Activated gamma-delta T cell (primary cell): Measurements from ENCODE around the gene TRAPPC2L.

Experiments used
- DNase-seq: peaks from one replicate; lab custom pipeline; 2025; lab: John Stamatoyannopoulos, UW
- total RNA-seq, 2 donors: gene quantifications; one replicate each; lab custom pipeline; 2026; lab: John Stamatoyannopoulos, UW

The TRAPPC2L gene, protein sequence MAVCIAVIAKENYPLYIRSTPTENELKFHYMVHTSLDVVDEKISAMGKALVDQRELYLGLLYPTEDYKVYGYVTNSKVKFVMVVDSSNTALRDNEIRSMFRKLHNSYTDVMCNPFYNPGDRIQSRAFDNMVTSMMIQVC
- 50.6 to 50.9 reads per million in 2 donors for total RNA-seq

DNA sequence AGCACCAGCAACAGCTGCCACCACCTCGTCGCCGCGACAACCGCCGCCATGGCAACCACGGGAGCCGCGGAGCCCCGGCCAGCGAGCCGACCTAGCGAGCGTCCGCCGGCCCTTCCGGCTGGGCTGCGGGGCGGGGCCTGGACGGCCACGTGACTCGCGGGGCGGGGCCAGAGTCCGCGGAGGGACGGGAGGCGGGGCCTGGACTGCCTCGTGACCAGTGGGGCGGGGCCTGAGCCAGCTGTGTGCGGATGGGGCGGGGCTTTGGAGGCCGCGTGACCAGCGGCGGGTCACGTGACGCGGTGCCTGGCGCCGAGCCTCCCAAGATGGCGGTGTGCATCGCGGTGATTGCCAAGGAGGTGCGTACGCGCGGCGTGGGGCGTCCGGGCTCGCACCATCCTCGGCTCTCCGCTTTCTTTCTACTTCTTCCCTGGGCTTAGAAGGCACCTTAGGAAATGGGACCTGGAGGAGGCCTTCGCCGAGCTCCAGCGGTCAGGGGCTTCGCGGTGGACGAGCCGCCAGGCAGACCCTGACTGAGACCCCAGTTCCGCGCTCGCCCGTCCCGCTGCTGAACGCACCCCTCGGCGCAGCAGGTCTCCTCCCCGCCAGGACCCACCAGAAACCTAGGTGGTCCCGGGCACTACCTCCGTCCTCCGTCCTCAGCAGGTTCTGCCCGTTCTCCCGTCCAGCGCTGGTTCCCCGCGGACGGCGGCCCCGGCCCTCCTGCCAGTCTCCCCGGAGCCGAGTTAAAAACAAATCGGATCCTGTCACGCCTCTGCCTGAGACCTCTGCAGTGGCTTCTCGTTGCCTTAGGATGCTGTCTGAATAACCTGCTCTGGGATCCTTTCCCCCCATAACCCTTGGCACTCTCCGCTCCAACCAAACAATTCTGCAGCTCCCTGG lies at the start of gene TRAPPC2L, which contains the start of gene GALNS:
Gene TRAPPC2L, plus strand, starts transcription at position 300 of the 900 bp plus-strand sequence. Its CDS starts 24 bp downstream, at position 324.
Gene GALNS, minus strand, starts transcription at position 120 of the 900 bp plus-strand sequence. Its CDS starts 70 bp downstream, at position 50.
- DNase-seq: peak; percentile 97

DNA sequence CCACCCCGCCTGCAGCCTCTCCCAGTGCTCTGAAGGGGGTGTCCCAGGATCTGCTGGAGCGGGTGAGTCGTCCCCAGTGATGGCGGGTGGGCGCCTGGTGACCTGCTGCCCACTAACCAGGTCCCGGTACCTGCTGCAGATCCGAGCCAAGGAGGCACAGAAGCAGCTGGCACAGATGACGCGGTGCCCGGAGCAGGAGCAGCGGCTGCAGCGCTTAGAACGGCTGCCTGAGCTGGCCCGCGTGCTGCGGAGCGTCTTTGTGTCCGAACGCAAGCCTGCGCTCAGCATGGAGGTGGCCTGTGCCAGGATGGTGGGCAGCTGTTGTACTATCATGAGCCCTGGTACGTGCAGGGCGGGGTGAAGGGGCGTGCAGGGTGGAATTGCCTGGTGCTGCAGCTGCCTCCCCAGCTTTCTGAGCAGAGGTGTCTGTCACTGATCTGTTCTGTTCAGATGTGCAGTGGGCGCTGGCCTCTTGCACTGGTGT lies 49.7 kb upstream of the TRAPPC2L start:
- DNase-seq: no peak

DNA sequence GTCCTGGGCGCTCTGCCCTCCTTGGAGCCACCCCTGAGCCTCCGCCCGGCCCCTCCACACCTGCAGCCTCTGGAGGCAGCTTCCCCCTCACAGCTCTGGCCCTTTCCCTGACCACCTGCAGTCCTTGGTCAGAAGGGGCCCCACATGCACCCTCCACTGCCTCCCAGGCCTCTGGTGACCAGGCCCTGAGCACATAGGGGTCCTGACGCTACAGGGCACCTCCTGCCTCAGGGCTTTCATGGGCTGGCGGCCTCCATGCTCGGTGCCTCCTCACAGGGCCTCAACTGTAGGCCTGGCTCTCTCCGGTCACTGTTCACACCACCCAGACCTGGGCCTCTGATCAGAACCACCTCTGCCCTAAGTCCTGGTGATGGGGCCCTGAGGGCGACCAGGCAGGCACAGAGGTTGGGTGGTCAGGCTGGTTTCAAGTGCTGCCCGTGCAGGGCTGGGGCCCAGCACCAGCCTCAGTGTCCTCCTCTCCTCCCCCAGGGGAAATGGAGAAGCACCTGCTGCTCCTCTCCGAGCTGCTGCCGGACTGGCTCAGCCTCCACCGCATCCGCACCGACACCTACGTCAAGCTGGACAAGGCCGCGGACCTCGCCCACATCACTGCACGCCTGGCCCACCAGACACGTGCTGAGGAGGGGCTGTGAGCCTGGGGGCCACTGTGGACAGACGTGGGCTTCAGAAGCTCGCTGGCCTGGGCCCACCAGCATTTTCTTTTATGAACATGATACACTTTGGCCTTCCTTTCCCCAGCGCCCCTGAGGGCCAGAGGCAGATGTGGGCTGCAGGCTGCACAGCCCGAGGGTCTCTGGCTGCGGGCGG lies 49.1 kb upstream of the TRAPPC2L start:
- DNase-seq: no peak

DNA sequence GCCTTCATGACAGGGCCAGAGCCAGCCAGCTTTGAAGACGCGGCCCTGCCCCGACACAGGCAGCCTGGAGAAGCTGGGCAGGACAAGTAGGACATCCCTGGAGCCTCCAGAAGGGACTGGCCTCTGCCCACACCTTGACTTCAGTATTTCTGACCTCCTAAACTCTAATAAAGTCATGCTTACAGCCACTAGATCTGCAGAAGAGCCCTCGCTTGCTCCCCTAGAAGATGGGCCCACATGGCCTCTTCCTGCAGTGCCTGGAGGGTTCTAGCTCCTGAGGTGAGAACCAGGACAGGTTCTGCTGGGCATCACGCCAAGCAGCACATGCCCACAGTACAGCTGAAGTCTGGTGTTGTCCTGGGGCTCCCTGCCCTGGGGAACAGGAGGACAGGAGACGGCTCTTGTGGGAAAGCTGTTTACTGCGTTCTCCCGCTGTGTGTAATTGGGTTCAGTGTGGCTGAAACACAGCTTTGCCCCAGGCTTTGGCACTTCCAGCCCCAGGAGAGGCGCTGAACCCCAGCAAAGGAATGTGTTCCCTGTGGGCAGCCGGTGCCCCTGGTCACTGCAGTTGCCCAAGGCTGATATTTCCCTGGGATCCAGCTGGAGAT lies 47.8 kb upstream of the TRAPPC2L start:
- no peak for DNase-seq

DNA sequence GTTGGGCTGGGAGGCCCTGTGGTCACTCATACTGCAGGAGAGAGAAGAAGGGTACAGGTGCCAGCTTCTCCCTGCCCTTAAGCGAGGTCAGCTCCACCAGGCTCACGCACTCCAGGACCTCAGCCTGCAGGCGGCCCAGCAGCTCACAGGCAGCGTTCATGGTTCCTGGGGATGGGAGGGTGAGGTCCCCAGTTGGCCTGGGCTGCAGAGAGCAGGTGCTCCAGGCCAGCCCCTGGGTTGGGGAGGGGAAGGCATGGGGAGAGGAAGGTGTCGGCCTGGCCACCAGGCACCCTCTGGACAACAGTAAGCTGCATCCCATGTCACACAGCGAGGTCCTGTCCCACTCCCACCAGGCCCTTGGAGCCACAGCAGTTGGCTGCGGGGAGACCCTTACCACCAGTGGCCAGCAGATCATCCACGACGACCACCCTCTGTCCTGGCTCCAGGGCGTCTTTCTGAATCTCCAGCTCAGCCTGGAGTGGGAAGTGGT lies 47.2 kb upstream of the TRAPPC2L start:
- no peak for DNase-seq

DNA sequence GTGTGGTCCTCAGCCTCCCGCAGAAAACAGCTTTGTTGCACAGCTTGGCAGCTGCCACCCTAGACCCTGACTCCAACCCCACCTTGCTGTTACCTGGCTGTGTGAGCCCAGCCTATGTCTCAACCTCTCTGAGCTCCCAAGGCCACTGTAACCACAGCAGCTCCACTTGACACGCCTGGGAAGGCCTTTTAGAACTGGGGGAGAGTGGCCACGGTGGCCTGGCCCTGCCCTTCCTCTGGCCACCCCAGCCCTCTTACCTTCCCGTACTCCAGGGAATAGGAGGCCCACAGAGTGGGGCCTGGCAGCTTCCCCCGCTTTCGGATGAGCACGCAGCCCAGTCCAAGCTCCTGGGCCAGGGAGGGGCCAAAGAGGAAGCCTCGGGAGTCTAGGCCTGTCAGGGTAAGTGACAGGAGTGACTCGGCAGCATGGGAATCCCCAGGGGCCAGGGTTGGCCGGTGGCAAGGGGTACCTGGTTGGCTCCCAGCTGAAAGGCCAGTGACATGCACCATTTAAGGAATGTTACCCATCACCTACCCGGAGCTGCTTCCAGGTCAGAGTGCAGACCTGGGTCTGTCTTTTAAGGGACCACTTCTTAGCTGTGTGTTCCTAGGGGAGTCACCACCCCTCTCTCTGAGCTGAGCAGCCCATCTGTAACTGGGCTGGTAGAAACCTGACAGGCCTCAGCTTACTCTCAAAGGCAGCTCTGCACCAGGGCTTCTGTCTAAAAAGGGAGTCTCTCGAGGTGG lies 46.6 kb upstream of the TRAPPC2L start:
- no peak for DNase-seq

DNA sequence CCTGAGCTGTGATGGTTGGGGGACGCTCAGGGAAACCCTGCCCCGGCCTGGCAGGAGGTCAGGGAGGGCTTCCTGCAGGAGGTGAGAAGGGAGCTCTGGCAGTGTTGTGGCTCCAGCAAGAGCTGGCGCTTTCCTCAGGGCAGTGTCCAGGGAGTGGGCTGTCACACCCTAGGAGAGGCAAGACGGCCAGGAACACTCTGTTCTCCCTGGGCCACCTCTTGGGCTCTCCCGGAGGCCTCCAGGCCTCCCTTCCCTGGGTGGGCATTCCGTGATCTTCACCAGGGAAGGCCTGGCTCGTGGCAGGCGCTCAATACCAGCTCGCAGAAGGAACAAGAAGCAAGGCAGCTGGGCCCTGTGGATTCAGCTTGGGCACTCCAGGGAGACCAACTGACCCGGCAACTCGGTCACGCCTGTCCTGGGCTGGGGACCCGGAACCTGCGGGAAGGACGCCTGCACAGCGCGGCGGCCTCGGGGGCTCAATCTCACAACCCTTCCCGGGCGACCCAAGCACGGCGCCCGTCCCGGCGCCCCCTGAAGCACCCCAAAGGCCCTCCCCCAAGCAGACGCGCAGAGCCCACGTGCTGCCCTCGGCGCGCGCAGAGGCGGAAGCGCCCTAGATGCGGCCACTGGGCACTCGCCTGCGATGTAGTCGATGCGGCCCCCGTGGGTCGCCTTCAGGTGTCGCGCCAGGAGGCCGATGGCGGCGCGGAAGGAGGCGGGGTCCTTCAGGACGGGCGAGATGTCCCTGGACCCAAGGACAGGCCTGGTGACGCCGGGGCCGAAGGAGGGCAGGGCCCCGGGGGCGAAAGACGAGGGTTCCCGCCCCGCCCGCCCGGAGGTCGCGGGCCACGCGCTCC lies 45.8 kb upstream of the TRAPPC2L start:
- peak; percentile 61 for DNase-seq

DNA sequence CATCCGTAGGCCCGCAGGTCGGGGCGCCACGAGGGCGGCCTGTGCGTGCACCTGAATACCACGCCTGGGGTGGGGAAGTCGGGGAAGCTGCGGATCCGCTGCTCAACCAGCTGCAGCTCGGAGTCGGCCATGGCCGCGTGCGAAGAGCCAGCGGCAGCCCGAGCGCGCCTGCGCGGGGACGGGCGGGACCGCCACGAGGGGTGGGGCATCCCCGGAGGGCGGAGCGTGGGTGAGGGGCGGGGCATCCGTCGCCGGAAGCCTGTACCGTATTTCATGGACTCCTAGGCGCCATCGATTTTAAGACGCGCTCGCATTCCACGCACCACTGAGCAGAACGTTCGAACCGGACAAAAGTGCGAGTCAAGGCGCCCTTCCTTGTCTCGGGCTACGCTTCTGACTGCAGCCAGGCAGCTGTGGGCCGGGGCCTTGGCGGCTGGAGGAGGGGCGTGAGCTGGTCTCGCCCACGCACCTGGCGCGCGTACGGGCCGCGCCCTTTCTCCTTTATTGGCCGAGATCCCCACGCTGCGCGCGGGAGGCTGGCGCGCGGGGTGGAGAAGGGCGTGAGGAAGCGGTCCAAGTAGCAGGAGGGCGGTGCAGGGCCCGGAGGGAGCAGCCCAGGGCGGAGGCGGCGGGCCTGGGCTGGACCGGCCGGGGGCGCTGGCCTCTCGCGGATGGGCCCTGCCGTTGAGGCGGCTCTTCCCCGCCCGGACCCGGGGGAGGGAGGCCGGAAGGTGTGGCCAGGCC lies 45.0 kb upstream of the TRAPPC2L start, which contains the start of gene APRT:
Gene APRT, minus strand, starts transcription at position 160 of the 744 bp plus-strand sequence. Its CDS starts 29 bp downstream, at position 131.
- DNase-seq: peak; percentile 93

DNA sequence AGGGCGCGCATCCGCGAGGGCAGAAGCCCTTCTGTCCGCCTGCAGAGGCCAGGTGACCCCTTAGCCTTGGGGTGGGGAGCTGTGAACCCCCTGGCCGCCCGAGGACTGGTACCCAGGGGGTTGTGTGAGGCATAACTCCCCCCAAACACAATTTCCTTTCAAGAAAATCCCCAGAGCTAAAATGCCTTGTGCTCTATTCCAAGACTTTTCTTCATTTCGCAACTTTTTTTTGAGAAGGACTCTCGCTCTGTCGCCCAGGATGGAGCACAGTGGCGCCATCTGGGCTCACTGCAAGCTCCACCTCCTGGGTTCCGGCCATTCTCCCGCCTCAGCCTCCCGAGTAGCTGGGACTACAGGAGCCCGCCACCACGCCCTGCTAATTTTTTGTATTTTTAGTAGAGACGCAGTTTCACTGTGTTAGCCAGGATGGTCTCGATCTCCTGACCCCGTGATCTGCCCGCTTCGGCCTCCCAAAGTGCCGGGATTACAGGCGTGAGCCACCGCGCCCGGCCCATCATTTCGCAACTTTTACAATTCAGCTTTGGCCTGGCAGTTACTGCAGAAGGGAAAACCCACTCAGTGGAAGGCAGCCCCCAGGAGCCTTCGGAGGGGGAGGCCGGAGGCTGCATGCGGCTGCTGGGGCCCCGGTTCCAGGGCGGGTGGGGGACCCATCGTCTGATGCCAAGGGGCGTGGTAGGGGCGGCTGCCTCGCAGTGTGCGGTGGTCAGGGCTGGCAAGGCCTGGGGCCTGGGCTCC lies 44.2 kb upstream of the TRAPPC2L start:
- no peak for DNase-seq

DNA sequence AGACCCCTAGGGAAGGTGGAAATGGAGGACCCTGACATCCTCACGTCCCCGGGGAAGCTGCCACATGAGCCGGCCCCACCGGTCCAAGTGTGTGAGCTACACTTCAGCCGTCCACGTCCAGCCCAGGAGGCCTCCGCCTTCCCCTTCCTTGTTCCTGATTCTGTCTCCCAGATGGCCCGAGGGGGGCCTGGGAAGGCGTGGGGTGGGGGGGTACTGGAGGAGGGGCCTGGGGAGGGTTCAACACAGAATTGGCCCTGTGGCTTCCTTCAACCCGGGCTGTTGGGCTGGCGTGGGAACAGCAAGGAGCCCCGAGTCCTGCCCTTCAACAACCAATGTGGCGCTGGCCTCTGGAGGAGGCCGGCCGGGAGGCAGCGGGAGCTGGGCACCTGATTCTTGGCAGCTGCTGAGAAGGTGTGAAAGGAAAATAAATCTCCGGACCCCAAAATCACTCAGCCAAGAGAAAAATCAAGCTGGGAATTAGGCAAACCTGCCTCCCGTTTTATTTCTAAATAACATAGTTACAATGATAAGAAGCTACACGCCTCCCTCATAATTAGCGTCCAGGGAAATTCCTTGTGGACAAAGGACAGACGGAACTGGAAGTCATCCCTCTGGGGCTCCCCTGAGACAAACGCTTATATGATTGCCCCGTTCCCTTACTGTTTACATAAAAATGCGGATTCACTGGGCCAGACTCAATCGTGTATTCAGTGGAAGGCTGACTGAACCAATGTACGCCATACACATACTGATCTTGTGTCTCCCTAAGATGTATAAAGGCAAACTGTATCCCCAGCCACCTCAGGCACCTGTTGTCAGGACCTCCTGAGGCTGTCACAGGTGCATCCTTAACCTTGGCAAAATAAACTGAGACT lies 43.4 kb upstream of the TRAPPC2L start:
- no peak for DNase-seq

DNA sequence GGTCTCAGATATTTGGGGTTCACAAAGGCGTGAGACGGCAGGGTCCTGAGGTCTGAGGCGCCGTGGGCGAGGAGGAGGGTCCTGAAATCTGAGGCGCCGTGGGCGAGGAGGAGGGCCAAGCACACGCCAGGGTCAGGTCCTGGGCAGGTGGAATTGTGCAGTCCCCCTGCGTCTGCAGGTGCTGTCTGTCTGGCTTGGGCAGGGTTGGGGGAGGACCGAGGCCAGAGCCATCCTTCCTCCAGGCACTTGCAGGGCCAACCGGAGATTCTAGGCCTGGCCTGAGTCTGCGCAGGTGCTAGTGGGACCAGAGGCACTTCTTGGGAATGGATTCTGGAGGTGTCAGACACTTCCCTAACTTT lies 42.8 kb upstream of the TRAPPC2L start:
- no peak for DNase-seq

DNA sequence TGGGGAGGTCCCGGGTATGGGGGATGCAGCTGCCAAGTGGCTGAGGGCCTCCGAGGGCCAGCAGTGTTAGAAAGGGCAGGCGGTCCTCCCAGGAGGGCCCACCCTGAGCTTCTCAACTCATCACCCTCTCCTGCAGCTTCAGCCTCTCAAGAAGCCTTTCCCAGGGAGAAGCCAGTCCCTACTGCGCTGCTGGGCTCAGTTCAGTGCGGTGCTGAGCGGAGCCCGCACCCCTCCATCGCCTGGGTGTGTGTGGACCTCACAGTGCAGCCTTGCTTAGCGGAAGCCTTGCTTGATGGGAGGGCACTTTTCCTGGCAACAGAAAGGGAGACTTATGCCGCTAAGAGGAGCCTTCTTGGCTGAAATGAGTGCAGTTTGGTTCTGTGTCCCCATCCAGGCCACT lies 41.7 kb upstream of the TRAPPC2L start:
- DNase-seq: no peak

DNA sequence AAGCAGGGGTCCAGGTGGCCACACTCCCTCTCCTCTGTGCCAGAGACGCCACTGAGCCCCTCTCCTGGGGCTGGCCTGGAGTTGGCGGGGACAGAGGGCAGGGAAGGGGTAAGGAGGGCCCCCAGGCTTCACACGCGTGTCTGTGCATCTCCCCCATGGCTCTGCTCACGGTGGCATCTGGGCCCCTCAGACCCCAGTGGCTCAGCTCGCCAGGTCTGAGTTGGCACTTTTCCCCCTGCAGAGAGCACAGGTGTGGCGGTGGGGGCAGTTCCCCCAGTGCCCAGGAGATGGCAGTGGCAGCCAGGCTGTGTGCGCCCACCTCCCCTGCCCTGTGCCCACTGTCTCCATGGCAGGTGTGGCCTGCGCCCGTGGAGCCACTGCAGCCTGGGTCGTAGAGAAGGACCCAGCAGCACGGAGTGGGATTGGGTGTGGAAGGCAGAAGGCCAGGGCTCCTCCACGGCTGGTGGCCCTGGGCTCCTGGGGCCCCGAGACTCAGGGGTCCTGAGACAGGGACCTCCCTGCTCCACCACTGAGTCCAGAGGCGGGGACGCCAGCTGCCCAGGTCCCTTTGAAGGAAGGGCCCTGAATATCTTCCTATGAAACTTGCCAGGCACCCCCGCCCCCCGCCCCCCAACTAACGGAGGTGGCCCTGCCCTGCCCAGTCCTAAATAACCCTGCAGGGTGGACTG lies 40.9 kb upstream of the TRAPPC2L start:
- DNase-seq: no peak

DNA sequence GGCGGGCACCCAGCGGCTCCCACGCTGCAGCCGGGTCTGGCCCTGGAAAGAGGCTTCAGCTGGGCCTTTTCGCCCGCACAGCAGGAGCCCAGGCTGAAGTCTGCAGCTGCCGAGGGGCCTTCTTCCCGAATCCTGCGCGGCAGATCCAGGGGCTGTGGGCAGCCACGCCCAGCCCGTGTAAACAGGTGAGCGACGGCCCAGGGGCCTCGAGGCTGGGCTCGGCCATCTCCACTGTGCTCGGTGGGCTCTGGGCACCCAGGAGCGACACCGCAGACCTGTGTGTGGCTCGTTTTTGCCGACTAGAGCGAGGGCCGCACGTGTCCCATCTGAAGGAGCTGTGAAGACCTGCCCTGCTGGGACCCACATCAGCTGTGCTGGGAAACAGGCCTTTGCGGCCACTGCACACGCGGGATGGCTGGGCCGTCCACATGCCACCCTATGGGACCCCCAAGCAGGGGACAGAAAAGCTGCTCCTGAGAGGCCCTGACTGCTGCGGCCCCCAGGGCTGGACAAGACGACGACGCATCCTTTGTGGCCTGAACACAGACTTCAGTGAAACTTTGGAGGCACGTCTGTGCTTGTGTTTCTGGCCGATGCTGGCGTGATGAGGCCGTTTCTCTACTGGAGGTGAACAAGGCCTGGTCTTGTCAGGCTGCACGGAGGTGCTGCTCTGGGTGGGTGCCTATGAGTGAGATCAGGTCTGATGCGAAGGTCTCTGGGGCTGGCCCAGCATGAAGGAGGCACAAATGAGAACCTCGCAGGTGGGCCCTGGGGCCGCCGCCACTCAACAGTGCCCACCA lies 40.0 kb upstream of the TRAPPC2L start:
- no peak for DNase-seq

DNA sequence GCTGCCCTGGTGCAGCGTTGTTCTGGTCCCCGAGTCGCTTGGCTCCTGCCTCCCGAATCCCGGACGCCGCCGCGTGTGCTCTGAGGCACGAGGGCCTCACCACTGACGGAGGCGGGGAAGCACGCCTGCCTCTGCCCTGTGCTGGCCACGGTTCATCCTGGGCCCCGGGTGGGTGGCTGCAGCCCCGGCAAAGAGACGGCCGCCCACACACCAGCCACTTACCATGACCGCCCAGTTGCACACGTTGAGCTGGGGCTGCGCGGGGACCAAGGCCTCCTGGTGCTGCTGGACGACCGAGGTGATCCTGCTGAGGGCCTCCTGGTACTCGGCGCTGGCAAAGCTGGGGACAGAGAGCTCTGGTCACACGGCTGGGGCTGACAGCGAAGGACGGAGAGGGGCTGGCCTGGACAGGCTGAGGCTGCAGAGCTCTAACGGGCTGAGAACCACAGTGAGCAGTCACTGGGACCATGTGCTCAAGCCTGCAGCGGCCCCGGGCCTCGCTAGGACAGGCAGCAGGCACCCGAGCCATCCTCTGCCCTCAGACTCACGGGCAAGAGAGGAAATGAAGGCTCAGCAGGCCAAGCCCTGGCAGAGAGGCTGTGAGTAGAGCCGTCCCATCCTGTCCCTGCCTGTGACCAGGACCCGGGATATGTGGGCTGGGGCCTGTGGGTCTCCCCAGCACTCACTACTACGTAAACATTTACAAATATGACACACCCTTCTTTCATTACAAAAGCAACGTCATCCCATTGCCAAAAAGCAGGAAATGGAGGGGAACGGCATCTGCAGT lies 38.9 kb upstream of the TRAPPC2L start:
- DNase-seq: no peak
